8988T (cell line): Measurements from ENCODE around the gene PRR15.
"Not testable (repeated sequence)": the region's sequence is repeated elsewhere in the genome, so short reads cannot be mapped to it uniquely, and the experiment has no call there.

Source experiments
- DNase-seq: peaks from one replicate; pipeline ENCODE4 v3.0.0; 2011

Gene PRR15, protein sequence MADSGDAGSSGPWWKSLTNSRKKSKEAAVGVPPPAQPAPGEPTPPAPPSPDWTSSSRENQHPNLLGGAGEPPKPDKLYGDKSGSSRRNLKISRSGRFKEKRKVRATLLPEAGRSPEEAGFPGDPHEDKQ

DNA sequence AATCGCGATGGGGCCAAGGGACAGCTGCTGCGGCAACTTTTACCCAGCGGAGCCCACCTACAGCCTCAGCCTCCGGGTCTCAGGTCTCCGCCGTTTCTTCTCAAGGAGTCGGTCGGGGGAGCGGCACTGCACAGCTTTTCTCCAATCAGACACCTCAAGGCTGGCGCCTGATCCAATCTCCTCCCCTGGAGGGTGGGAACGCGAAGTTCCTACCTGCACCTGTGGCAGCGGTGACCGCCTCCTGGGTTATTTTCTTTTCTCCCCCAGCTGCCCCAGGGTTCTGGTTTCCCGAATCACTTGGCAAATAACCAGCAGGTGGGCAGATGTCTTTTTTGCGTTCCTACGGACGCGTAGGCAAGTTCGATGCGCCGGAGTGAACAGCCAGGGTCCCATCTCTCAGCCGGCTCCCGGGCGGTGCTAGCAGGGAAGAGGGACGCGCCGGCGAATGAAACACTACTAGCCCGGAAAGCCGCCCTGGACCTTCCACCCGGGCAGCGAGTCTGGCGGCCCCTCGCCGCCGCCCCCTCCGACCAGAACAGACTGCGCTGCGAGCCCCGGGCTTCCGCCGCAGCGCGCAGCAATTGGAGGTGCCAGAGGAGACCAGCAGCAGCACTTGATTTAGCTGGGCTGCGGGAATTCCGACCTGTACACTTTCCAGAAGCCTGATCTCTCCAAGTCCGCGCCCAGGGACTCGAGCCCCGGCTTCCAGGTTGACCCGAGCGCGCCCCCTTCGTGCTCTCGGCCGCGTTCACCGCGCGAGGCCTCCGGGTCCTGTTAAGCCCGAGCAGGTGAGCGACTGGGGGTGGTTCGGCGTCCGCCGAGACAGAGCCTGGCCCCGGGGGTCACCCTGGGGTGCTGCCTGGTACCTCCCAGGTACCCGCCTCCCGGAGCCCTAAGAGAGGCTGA is at the start of gene PRR15:
TSS of gene PRR15 (plus strand) at position 246 of the 906 bp plus-strand sequence. CDS start 2,495 bp downstream, outside the sequence.
- DNase-seq, result peak; percentile 64

DNA sequence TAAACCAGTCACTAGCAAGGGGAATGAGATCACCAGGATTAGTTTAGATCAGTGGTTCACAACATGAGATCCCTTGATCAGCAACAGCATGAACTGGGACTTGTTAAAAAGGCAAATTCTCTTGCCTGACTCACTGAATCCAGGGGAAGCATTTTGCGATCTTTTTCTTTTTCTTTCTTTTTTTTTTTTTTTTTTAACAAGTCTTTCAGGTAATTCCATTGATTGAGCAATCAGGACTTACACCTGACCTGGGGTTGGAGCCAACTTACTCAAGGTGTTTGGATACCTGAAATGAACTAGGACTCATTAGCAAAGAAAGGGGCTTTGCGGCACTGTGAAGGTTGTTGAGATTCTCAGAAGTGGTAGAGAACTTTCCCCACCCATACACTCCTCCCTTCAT is 47.1 kb upstream of the PRR15 start:
- no peak for DNase-seq

DNA sequence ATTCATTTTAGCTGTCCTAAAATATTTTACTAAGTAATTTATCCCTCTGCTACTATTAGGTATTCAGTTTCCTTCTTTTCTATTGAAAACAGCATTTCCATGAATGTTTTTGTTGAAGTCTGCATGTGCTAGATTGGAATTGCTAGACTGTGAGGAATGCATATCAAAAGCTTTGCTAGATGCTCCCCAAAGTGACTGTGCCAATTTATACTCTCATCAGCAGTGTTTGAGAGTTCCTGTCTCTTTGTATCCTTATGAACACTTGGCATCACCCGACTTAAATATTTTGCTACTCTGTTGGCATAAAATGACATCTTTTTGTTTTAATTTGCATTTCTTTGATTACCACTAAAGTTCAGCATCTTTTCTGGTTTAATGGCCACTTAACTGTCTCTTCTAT is 45.0 kb upstream of the PRR15 start:
- DNase-seq, result no peak

DNA sequence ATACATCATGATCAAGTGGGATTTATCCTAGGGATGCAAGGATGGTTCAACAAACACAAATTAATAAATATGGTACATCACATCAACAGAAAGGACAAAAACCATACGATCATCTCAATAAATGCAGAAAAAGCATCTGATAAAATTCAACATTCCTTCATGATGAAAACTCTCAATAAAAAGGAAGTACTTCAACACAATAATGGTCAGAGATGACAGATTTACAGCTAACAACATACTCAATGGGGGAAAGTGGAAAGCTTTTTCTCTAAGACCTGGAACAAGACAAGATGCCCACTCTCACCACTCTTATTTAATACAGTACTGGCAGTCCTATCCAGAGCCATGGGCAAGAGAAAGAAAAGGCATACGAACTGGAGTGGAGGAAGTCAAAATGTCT is 39.9 kb upstream of the PRR15 start:
- DNase-seq, result no peak

DNA sequence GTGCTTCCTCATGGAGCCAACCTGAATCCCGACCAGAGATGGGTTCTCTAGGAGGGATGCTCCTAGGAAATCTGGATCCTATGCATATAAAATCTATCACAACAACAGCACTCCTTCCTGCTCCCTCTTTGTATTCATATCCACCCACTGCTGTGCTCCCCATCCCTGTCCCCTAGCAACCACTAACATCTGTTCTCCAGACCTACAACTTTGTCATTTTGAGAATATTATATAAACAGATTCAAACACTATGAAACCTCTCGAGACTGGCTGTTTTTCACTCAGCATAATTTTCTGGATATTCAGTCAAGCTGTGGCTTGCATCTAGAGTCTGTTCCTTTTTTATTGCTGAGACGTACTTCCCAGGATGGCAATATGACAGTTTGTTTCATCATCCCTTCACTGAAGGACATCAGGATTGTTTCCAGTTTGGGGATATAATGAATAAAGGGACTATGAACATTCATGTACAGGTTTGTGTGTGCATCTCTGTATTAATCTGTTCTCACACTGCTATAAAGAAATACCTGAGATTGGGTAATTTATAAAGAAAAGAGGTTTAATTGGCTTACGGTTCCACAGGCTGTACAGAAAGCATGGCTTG is 36.0 kb upstream of the PRR15 start:
- no peak for DNase-seq

DNA sequence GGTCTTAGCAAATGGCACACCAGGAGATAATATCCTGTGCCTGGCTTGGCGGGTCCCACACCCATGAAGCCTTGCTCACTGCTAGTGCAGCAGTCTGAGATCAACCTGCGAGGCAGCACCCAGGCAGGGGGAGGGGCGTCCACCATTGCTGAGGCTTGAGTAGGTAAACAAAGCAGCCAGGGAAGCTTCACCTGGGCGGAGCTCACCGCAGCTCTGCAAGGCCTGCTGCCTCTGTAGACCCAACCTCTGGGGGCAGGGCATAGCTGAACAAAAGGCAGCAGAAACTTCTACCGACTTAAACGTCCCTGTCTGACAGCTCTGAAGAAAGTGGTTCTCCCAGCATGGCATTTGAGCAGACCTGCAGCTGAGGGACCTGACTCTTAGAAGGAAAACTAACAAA is 35.1 kb upstream of the PRR15 start:
- DNase-seq, result not testable (repeated sequence)

DNA sequence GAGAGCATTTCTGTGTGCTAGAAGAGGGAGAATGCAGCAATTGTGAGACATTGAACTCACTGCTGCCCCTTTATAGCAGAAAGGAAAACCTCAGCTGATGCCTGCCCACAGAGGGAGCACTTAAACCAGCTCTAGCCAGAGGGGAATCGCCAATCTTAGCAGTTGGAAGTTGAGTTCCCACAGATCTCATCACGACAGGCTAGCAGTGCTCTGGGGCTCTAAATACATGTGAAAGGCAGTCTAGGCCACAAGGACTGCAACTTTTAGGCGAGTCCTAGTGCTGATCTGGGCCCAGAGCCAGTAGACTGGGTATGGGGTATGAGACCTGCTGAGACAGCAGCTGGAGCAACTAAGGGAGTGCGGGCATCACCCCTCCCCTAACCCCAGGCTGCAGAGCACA is 25.2 kb upstream of the PRR15 start:
- DNase-seq, result no peak

DNA sequence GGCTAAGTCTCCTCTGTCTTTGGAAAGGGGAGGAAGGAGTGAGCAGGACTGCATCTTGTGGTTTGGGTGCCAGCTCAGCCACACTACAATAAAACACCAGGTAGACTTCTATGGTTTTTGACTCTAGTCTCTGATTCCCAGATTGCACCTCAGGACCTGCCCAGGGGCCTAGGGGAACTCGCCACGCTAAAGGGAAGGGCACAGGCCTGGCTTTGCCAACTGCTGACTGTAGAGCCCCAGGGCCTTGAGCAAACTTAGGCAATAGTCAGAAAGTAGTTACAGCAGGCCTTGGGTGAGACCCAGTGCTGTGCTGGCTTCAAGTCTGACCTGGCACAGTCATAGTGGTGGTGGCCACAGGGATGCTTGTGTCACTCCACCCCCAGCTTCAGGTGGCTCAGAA is 24.2 kb upstream of the PRR15 start:
- DNase-seq, result no peak

DNA sequence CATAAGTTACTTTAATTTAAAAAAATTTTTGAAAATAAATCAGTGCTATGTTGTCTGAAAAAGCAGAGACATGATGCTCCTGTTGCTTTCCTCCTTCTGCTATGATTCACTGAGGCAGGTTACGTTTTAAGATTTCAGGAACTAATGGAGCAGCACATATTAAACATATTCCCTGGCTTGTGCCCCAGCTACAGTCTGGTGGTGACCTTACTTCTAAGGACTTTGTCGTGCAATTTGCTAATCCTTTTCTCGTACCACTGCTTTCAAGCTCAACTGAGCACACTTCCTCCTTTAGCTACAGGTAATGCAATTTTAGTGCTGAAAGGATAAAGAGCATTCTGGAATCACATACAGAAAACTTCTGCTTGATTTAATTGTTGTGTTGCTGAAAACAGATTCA is 16.2 kb upstream of the PRR15 start:
- no peak for DNase-seq

DNA sequence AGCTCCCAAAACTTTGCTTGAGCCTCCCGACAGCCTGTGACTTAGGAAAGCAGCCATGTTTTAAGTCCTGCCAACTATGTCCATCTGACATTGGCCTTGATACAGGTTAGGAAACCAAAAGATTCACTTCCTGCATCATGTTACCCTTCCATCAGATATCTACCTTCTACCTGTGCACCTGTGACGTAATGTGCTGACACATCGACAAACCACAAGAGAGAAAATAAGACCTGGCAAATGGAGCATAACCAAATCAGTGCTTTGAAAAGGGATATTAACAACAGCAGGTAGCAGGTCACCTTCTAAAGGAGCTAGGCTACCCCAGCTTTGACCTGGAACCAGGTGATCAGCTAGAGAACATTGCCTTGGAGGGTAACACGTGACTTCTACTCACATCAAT is 14.8 kb upstream of the PRR15 start:
- no peak for DNase-seq

DNA sequence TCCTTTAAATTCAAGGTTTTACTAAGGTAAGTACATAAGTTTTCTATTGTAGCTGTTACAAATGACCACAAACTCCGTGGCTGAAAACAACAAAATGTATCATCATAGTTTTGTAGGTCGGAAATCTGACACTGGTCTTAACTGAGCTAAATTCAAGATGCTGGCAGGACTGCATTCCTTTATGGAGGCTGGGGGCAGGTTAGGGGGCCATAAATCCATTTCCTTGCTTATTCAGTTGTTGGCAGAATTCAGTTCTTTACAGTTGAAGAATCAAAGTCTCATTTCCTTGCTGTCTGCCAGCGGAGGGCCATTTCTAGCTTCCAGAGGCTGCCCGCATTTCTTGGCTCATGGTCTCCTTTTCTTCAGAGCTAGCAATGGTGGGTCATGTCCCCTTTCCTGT is 11.2 kb upstream of the PRR15 start:
- no peak for DNase-seq

DNA sequence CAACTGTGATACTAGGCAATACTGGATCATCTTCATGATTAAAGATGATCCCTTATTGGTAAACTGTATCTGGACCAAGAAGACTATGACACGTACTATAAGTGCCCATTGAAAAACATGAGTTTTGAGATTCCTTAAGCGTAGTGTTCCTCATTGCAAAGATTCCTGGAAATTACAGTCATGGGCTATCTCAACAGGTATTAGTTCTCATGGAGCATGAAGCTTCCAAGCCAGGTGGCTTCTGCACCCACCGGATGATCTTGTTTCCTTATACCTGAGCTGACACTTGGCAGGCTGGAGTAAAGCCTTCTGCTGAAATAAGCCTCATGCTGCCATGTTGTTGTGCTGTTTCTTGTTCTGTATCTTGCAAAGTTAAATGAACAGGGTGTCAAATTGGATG is 8.6 kb upstream of the PRR15 start:
- no peak for DNase-seq

DNA sequence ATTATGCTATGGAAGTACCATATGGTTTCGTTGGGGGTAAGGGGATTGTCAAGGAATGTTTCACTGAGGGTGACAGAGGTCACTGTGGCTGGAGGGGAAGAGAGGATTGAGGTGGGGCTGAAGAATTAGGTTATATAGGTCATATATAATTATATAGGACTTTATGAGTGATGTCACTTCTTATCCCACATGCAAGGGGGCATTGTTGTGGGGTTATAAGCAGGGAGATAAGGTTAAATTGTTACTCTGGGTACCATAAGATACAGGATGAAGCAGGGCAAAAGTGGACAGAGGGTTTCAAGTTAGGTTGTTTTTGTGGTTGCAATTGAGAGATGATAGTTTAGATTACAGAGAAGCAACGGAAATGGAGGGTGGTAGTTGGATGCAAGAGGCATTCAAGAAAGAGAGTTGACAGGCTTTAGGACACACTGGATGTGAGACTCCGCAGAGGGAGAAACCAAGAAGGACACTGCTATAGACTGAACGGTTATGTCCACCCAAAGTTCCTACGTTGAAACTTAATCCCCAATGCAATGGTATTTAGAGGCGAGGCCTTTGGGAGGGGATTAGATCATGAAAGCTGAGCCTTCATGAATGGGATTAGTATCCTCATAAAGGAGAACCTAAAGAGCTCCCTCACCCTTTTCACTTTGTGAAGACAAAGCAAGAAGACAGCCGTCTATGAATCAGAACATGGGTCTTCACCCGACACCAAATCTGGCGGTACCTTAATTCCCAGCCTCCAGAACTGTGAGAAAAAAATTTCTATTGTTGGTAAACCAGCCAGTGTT is 7.0 kb upstream of the PRR15 start:
- DNase-seq, result no peak

DNA sequence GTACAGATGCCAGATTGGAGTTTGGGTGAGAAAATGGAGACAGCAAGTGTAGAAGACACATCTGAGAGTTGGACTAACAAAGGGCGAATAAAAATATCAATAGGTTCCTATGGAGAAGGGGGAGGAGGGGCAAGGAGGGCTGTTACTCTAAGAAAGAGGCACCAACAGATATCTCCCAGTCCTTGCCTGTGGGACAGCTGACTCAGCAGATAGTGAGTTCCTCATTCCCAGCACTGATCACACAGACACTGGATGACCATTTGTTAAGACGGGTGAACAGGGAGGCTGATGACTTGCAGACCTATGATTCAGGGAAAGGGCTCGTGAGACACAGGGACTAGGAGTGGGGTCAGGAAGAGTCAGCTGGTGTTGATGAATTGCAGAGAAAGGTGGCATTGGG is 5.7 kb upstream of the PRR15 start:
- no peak for DNase-seq

DNA sequence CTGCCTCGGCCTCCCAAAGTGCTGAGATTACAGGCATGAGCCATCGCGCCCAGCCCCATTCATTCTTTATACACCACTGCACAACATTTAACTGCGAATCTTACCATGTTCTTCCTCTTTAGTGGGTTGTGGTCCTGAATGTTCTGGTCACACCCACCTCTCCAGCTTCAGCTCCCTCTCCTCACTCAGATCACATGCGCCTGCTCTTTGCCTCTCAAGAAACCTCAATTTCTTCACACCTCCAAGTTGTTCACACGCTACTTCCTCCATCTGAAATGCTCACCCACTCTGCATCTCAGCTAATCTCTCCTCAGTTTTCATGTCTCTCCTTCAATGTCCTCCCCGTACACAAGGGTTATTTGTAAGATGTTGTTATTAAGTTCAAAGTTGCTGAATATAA is 2.4 kb upstream of the PRR15 start:
- DNase-seq, result no peak

DNA sequence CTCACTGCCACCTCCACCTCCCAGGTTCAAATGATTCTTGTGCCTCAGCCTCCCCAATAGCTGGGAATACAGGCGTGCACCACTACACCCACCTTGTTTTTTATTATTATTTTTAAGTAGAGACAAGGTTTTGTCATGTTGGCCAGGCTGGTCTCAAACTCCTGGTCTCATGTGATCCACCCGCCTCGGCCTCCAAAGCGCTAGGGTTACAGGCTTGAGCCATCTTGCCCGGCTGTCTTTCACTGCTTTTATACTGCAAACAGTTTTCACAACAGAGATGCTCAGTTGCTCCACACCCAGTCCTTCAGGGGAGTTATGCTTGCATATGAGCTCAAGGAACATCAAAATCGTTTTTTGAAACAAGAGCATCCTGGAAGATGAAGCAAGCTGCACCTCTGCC is 1.3 kb upstream of the PRR15 start:
- no peak for DNase-seq

DNA sequence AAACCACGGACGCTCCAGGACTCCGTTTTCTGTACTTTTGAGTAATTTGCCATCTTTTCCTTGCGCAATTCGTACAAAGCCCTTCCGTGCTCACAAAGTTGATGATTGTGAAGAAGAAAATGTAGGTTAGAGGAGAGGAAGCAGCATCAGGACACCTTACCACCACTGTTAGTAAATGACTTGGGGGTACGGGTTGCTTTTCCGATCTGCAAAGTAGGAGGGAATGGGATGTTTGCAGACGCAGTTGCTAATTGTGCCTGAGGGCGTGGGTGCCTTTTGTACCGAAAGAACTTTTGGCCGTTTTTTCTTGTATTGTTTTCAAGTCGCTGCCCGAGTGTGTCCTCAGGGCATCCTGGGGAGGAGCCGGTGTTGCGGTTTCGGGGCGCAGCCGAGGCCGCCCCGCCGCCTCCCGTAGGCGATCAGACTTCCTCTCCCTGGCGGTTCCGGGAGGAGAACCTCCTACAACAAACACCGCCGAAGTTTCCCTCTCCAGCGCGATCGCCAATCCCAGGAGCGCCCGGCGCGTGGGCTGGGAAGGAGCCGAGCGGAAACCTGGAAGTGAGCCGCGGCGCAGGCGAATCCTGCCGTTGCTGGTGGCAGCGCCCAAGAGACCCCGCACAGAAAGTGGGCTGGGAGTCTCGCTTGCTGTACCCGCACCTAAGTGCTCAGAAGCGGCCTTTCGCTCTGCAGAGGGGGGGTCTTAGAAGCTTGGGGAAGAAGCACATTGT is 1.0 kb downstream of the PRR15 start:
- DNase-seq, result peak; percentile 57

DNA sequence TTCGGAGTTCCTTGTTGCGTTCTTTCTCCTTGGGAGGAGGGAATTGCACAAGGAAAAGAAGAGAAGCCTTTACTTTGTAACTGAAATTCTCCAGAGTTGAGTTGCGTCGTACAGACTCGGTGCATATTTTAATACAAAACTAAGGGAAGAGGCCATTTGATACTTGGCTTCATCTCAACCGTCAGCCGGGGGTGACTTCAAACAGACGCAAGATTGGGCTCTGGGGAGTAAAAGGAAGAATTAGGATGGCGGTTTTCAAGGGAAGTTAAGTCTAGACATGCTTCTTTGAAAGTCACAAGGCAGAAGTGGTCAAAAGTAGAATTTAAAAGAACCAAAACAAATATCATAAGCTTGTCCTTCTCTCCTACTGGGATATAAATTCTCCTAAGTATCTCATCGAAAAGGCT is 1.6 kb downstream of the PRR15 start:
- DNase-seq, result no peak

DNA sequence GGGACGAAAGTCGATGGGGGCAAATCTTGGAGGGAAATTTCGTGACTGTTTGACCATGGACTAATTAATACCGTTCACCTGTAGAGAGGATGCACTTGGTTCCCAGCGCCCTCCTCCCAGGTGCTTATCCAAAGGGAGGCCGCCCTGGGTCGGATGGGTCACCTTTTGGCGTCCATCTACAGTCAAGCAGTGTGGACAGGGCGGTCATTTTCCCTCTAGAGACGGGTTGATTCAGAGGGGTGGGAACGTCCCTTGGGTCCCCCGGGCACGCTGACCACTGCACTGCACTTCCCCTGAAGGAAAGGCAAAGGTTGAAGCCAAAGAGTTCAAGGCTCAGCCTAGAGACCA is 2.0 kb downstream of the PRR15 start:
- DNase-seq, result no peak

DNA sequence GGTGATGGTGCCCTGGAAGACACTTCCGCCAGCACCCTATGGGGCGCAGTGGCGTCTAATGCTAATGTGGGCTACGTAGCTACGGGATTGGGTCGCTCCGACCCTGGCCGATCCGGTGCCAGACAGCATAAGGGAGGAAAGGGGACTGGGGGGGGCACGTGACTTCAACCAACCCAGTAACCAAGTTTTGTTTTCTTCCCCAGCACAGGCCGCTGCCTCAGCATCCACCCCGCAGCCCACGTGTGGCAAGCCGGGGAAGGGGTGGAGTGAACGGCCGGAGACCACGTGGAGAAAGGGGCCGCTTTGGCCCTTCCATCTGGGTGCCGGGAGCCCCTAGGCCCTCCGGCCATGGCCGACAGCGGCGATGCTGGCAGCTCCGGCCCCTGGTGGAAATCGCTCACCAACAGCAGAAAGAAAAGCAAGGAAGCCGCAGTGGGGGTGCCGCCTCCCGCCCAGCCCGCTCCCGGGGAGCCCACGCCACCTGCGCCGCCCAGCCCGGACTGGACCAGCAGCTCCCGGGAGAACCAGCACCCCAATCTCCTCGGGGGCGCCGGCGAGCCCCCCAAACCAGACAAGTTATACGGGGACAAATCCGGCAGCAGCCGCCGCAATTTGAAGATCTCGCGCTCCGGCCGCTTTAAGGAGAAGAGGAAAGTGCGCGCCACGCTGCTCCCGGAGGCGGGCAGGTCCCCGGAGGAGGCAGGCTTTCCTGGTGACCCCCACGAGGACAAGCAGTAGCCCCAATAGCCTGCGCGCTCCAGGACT is 2.5 kb downstream of the PRR15 start:
- DNase-seq, result no peak

DNA sequence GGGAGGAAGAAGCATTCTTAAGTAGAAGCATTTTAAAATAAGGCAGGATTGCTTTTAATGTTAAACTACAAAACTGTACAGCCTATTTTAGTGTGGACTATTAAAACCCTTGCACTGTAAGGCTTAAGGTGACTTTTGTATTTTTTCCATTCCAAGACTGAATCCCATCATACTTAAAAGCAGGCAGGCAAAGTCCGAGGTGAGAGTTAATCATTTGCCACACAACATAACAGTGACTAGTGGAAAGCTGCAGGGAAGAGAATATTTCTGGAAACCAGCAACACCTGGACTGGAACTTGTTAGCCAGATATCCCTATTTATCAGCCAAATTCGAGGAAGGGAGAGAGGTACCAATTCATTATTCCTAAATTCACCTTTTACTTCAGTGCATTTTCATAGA is 3.5 kb downstream of the PRR15 start:
- DNase-seq, result no peak

DNA sequence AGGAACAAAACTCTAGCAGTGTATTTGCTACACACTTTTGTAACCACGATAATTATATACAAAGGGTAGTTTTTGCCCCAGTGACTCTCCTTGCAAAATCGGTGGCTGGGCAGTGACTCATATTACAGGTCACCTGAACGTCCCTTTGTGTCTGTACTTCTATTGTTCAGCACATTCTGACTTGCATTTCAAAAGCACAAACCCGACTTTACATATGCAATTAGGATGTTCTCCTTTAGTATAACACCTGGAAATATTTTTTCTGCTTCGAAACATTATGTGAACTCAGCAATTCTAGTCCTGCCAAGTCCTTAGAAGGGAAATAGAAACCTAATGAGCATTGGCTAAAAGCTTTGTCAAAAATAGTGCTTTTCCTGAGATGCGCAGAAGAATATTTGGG is 6.0 kb downstream of the PRR15 start:
- no peak for DNase-seq
